A673 (cell line): ENCODE measurements around the gene SH3RF2. TPM values are rescaled to one million over a fixed set of nuclear protein-coding genes. Genes with fewer than 3 reads are reported as not detected.

Experiments
- BruUV-seq: library from RNA; stranded (reverse); fragments of 400-500 nt; replicated peaks from 2 replicates; lab custom pipeline; 2021; lab: Mats Ljungman, UMichigan
- CTCF ChIA-PET: fragments of 300-600 bp; sonication (Branson Sonifier 250); formaldehyde crosslinking; loops from one replicate; lab custom pipeline; 2022; ENCODE audit warnings: antibody characterized with exemption; lab: Charles Lee
- POLR2A ChIA-PET: fragments of 300-600 bp; sonication (Branson Sonifier 250); formaldehyde crosslinking; loops from one replicate; lab custom pipeline; 2022; ENCODE audit warnings: antibody characterized with exemption; ENCODE audit not compliant: low non-redundant PET; lab: Charles Lee
- DNase-seq: peaks from one replicate; pipeline ENCODE4 v3.0.0-alpha.2; 2015; ENCODE audit warnings: low spot score
- H3K27ac ChIP-seq: fragments of 200-600 bp; sonication (generic); 2 replicates; pipeline ENCODE4 v1.5.1; 2016; ENCODE audit warnings: mixed run types, low read depth, mild to moderate bottlenecking, mixed read lengths, antibody characterized with exemption, low read length; ENCODE audit not compliant: poor library complexity, severe bottlenecking
- H3K27me3 ChIP-seq: fragments of 200-600 bp; sonication (generic); replicated peaks from 2 replicates; pipeline ENCODE4 v1.6.1; 2017; ENCODE audit warnings: mixed run types, low read depth, mild to moderate bottlenecking, mixed read lengths, antibody characterized with exemption, low read length; ENCODE audit not compliant: insufficient read depth, poor library complexity
- H3K36me3 ChIP-seq: fragments of 200-600 bp; sonication (generic); 2 replicates; pipeline ENCODE4 v1.6.1; 2016; ENCODE audit warnings: mixed run types, mild to moderate bottlenecking, mixed read lengths, antibody characterized with exemption, low read length; ENCODE audit not compliant: insufficient read depth, poor library complexity, severe bottlenecking
- H3K4me1 ChIP-seq: fragments of 200-600 bp; sonication (generic); 2 replicates; pipeline ENCODE4 v1.6.1; 2017; ENCODE audit warnings: mixed run types, mild to moderate bottlenecking, mixed read lengths, antibody characterized with exemption, low read length; ENCODE audit not compliant: insufficient read depth, poor library complexity, severe bottlenecking
- H3K4me3 ChIP-seq: fragments of 200-600 bp; sonication (generic); 2 replicates; pipeline ENCODE4 v1.5.1; 2016; ENCODE audit warnings: low read depth, mixed run types, mild to moderate bottlenecking, mixed read lengths, low read length; ENCODE audit not compliant: poor library complexity, severe bottlenecking
- H3K9me3 ChIP-seq: fragments of 200-600 bp; sonication (generic); 2 replicates; pipeline ENCODE4 v1.6.1; 2016; ENCODE audit warnings: mixed run types, low read depth, mild to moderate bottlenecking, mixed read lengths, antibody characterized with exemption, low read length; ENCODE audit not compliant: poor library complexity, severe bottlenecking
- EZH2 ChIP-seq: fragments of 200-600 bp; sonication (generic); IDR thresholded peaks from 2 replicates; pipeline ENCODE4 v1.6.1; 2017; ENCODE audit warnings: borderline replicate concordance, low read depth, mild to moderate bottlenecking, mixed read lengths, antibody characterized with exemption, low read length; ENCODE audit not compliant: poor library complexity, severe bottlenecking
- intact Hi-C: fragments of 100-400 bp; cut with micrococcal nuclease; formaldehyde crosslinking; loops from one replicate; pipeline ENCODE4 v1.10.0; 2022; ENCODE audit not compliant: unreplicated experiment
- total RNA-seq: library from RNA; stranded (reverse); gene quantifications from 2 replicates; pipeline ENCODE4 v1.2.3, GENCODE V29; 2021
- TF ChIP-seq, protein P1 (sequence below): fragments of 300-800, 200-600 bp; sonication (generic); conservative IDR thresholded peaks from 2 replicates; pipeline ENCODE4 v1.5.1; 2017; ENCODE audit warnings: low read depth, mild to moderate bottlenecking, antibody characterized with exemption, low read length, moderate library complexity, mixed read lengths

The SH3RF2 gene
- total RNA-seq, 1 experiment from 2014 or later, result 21.1 TPM

DNA sequence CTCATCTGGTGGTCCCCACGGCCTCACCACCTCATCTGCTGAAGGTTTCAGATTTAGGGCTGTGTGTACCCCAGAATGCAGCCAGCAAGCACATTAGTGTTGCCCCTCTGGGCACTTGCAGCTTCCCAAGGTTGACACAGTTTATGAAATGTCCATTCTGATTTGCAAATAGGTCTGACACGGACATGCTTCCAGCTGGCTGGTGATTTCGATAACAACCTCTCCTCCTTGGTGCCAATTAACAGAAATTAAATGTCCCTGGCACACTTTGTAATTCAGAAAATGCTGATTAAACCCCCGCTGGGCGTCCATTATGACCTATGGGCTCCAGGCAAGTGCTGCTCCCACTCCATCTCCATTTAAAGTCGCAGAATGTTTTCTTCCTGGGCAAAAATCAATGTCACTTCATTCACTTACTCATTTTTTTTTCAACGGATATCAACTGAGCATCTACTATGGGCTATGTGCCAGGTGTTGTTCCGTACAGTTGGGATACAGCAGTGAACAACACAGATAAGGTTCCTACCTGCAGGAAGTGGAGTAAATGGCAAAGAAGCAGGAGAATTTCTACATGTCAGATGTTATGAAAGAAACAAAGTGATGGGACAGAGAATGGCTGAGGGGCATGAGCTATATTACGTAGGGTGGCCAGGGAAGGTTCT lies 137.0 kb downstream of the SH3RF2 start:
- BruUV-seq, result no TSS peak
- no peak overlapping the region for H3K27ac ChIP-seq
- no peaks in the 10 kb centered on the region for H3K36me3 ChIP-seq
- no peaks in the 10 kb centered on the region for H3K9me3 ChIP-seq
- TF ChIP-seq, protein P1, sequence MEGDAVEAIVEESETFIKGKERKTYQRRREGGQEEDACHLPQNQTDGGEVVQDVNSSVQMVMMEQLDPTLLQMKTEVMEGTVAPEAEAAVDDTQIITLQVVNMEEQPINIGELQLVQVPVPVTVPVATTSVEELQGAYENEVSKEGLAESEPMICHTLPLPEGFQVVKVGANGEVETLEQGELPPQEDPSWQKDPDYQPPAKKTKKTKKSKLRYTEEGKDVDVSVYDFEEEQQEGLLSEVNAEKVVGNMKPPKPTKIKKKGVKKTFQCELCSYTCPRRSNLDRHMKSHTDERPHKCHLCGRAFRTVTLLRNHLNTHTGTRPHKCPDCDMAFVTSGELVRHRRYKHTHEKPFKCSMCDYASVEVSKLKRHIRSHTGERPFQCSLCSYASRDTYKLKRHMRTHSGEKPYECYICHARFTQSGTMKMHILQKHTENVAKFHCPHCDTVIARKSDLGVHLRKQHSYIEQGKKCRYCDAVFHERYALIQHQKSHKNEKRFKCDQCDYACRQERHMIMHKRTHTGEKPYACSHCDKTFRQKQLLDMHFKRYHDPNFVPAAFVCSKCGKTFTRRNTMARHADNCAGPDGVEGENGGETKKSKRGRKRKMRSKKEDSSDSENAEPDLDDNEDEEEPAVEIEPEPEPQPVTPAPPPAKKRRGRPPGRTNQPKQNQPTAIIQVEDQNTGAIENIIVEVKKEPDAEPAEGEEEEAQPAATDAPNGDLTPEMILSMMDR, result no peak
- no peak for TF ChIP-seq EZH2
- intact Hi-C loops, result loop anchor here (10.0 kb wide), 1 partner anchor 351 kb away; no protein-coding TSS in a partner anchor
- no peak overlapping the region for H3K4me3 ChIP-seq
- no peaks in the 10 kb centered on the region for H3K27me3 ChIP-seq
- ChIA-PET POLR2A (no interaction called here), CTCF (no interaction called here)
- no peaks in the 10 kb centered on the region for H3K4me1 ChIP-seq
- no peak for DNase-seq

DNA sequence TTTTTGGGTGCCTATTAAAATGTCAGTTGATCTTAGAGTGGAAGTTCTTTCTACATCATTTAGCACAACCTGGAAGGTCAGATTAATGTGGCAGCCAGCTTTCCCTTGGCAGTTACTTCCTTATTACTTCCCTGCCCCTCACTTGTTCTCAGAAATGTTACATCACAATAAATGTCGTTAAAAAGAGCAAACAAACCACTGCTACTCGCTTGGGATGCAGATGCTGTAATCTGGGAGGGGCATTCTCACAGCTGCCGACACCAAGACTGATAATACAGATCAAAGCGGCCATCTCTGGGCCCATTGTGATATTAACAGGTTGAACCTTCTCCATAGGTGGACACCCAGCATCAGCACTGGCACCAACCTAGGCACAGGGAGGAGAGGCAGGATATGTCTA lies 139.7 kb downstream of the SH3RF2 start:
- POLR2A ChIA-PET, result no interaction called here
- no peak for DNase-seq

DNA sequence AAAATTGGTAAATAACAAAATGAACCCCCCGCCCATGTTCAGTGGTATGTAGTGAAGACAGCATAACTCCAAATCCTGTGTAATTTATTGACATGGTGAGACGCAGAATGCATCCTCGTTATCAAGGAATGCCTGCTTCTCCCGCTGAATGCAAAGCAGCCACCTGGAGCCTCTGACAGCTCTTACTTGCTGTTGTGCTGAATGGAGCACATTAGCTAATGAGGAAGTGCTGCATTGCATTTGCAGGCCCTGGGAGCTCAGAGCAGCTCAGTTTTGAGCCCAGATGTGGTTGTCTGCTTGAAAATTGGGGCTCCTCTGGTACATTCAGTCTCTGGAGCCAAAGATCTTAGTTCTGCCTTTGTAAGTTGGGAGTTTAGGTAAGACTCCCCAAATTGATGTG lies 140.1 kb downstream of the SH3RF2 start:
- no peak for DNase-seq
- ChIA-PET POLR2A (no interaction called here), CTCF (no interaction called here)

More for the DNA sequence above, 139.7 kb downstream of the SH3RF2 start:
- TF ChIP-seq, protein P1, result no peak
- no peak for TF ChIP-seq EZH2
- BruUV-seq, result no TSS peak
- Histone ChIP-seq H3K9me3 (no peaks in the 10 kb centered on the region), H3K4me3 (no peak overlapping the region), H3K27me3 (no peaks in the 10 kb centered on the region), H3K36me3 (no peaks in the 10 kb centered on the region), H3K4me1 (no peaks in the 10 kb centered on the region), H3K27ac (no peak overlapping the region)
- CTCF ChIA-PET, result no interaction called here
- intact Hi-C loops, result loop anchor here (10.0 kb wide), 1 partner anchor 349 kb away; no protein-coding TSS in a partner anchor

More for the DNA sequence above, 140.1 kb downstream of the SH3RF2 start:
- no TSS peak for BruUV-seq
- no peak overlapping the region for H3K4me3 ChIP-seq
- H3K9me3 ChIP-seq, result no peaks in the 10 kb centered on the region
- no peak overlapping the region for H3K27ac ChIP-seq
- intact Hi-C loops, result loop anchor here (10.0 kb wide), 1 partner anchor 348 kb away; no protein-coding TSS in a partner anchor
- TF ChIP-seq, protein P1, result no peak
- no peak for TF ChIP-seq EZH2
- H3K4me1 ChIP-seq, result no peaks in the 10 kb centered on the region
- H3K27me3 ChIP-seq, result no peaks in the 10 kb centered on the region
- H3K36me3 ChIP-seq, result no peaks in the 10 kb centered on the region
